ENCODE data around the gene PITRM1.
"Not testable (repeated sequence)": the region's sequence is repeated elsewhere in the genome, so short reads cannot be mapped to it uniquely, and the experiment has no call there.

The PITRM1 gene

DNA sequence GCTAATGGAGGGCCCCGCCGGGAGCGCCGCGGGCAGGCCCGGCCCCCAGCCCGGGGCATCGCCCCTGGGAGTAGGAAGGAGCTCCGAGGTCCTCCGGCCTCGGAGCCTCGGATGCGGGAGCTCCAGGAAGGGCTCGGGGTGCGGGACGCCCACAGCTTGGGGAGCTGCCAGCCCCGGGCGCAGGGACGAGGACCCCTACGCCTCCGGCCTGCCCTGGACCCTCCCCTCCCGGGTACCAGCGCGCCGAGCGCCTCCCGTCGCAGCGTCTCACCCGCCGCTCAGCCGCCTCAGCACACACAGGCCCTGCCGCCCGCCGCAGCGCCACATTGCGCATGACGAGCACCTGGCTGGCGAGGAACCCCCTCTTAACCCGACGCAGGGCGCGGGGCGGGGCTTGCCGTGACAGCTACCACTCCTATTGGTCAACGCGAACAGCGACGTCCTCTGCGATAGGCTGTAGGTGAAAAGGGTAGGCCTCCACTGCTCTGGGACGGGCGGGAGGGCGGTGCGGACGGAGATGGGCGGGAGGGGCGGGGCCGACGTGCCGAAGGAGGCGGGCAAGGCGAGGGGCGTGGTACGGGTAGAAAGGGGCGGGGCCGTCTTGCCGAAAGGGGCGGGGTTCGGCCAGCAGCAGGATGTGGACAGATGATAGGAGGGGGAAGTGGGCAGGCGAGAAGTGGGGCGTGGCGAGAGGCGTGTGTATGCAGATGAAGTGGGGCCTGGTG lies at the start of gene PITRM1:
Gene PITRM1, minus strand, starts transcription at position 337 of the 725 bp plus-strand sequence. Its CDS starts 10 bp downstream, at position 327.
- DNase-seq: peak; percentile 97 to 98

- peak in 1 of 2 donors; percentile 3 for DNase-seq
Observed at GRCh38 chr10:3222068-3222467, 49.5 kb upstream of the PITRM1 start.

DNA sequence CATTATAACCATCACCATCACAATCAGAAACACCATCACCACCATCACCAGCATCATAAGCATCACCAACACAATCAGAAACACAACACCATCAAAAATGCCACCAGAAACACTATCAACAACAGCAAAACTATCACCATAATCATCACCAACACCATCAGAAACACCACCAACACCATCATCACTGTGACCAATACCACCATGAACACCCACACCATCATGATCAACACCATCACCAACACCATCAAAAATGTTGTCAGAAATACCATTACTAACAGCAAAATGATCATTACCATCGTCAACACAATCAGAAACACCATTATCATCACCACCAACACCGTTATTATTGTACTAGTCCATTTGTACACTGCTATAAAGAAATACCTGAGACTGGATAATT lies 49.0 kb upstream of the PITRM1 start:
- not testable (repeated sequence) for DNase-seq

DNA sequence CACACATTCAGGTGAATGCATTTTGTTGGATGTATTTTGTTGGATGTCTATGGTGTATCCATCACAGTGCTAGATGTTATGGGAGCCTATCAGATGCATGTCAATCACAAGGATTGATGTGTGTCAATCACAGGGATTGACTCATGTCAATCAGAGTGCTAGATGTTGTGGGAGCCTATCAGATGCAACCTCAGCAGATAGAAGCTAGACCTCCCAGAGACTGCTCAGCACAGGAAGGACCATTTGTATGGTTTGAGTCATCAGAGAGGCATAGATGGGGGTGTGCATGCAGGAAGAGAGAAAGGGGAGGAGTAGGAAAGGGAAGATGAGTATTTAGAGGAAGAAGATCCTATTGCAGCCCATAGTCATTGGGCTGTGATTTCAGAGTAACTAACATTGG lies 48.3 kb upstream of the PITRM1 start:
- no peak for DNase-seq

- DNase-seq: not testable (repeated sequence)
Observed at GRCh38 chr10:3219021-3219628, 46.5 kb upstream of the PITRM1 start.

GRCh38 chr10:3217853-3218252 lies 45.3 kb upstream of the PITRM1 start:
- DNase-seq: no peak

DNA sequence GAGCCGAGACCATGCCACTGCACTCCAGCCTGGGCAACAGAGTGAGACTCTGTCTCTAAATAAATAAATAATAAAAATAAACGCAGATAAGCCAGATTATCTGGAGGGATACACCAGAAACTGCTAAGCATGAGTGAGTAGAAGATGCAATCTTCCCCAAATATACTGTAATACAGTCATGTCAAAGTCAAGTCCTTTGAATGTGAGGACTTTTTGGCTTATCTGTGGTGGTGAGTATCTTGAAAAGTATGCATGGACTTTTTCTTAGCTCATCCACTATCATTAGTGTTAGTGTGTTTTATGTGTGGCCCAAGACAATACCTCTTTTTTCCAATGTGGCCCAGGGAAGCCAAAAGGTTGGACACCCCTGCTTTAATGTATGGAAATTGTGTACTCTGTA lies 44.7 kb upstream of the PITRM1 start:
- no peak for DNase-seq

DNA sequence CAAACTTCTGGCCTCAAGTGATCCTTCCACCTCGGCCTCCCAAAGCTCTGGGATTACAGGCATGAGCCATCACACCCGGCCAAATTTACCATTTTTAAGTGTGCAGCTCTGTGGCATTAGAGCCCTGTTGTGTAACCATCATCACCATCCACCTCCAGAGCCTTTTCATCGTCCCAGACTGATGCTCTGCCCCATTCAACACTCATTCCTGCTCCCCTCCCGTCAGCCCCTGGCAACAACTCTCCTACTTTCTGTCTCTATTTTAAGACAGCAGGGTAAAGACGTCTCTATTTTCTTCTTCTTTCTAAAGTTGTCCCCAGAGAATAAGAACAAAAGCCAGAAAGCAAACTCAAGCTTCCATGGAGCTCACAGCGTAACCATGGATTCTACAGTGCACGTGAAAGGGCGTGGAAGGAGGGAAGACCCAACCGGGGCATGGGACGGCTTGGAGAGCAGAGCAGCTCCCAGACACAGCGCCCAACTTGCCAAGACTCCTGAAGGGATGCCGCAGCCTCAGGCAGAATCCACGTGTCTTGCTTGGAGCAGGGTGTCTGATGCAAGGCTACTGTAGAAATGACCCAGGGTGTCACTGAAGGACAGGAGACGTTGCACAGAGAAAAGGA lies 42.7 kb upstream of the PITRM1 start:
- DNase-seq: no peak

DNA sequence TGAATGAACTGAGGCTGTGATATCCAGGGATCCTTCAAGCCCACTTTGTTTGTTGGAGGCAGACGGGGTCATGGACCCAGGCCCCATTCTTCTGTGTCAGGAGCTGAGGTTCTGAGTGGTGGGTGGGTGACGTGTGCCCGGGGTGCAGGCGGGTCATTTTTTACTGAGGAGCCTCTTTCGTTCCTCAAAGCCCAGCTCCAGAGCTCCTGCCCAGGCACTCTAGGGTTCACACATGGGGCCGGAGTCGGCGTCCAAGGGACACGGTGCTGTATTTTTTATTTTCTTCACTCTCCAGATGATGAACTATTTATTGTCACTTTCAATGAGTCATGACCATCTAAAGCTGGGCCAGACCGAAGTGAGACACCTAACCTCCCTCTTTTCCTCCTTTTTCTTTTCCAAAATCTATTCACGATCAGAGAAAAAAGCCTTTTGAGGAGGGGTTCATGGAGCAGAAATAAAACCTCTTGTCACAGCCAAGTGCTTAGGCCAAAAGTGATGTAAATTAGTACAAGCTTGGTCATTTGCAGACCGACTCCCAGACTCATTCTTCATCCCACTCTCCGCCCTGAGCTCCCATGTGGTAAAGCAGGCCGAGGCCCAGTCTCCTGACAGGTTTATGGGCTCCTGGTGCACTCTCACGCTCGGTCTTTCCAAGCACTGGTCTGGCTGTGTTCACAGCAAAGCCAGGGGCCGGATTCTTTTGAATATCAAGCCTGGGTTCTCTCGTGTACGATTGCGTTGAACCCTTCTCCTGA lies 41.4 kb upstream of the PITRM1 start:
- no peak for DNase-seq

DNA sequence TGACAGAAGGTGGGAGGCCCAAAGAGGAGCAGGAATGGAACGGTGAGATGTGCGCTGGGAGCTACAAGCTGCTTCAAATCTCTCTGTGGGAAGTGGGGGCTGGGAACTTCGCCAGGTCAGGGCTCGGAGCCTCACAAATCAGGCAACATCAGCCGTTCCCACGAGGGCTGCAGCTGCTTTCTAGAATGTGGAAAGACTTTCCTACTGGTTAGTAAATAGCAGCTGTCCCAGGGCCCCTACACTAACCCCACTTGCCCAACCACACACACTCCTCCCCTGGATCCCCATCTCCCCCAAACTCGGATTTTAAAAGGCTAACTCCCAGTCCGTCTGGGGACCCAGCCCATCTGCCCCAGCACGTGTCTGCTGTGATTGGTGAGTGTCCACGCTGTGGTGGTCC lies 40.6 kb upstream of the PITRM1 start:
- no peak for DNase-seq

DNA sequence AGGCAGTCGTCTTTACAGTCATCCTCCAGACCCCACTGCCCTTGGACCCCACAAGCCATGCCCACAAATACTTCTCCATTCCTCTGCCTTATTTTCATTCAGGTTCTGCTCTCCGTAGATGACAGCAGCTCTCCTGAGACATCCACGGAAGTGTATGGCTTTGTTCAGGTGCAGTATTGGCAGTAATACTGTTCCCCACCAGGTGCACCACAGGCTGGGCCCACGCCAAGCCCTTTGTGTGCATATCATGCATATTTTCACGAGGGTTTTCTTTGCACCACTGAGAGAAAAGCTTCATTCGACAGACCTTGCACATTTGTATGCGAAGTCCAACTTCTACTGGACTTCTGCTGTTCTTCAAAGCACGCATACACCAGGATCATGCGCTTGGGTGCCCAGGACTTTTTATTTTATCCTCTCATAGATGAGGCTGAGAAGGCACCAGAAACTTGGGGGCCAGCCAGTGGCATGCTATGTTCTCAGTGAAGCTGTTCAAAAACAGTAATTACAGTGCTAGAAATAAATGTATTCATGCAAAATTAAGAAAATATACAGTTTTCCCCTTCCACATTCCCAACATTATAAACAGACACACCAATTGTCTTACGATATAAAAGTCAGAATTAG lies 37.8 kb upstream of the PITRM1 start:
- DNase-seq: no peak

DNA sequence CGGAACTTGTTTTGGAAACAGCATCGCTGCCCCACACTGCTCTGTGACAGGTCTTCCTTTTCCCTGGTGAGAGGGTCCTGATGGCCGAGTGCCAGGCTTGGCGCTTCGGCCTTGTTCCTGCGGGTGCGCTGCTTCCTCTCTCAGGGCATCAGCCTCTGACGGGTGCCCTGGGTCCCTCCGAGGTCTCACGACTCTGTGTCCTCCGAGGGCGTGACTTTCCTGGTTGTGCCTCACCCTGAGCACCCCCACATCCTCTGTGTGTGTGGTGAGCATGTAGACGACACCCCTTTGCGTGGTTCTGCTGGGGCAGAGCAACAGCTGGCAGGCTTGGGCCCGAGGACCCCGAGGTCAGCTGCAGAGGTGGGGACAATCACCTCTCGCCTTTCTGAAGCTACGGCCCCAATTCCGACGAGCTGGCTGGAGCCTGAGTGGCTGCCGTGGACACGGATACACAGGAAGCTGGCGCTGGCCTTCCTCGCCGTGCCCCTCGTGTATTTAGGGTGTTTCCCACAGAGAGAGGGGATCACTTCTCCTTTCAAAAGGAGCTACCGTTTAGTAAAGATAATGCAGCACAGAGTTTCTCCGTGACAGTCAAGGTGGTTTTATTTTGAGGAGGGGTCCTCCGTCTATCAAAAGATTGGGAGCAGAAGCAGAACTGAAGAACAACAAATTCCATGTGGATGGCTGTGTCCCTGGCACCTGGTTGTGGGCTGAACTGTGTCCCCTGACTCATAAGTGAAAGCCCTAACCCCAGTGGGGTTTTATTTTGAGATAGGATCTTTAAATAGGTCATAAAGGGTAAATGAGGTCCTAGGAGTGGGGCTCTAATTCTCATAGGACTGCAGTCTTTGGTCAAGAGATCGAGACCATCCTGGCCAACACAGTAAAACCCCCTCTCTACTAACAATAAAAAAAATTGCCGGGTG lies 36.2 kb upstream of the PITRM1 start:
- DNase-seq: no peak

GRCh38 chr10:3207351-3207750 lies 34.8 kb upstream of the PITRM1 start:
- DNase-seq: no peak

GRCh38 chr10:3206511-3207157 lies 34.1 kb upstream of the PITRM1 start:
- no peak for DNase-seq

GRCh38 chr10:3203972-3204371 lies 31.4 kb upstream of the PITRM1 start:
- no peak for DNase-seq

- no peak for DNase-seq
Observed at GRCh38 chr10:3203016-3203811, 30.6 kb upstream of the PITRM1 start.

DNA sequence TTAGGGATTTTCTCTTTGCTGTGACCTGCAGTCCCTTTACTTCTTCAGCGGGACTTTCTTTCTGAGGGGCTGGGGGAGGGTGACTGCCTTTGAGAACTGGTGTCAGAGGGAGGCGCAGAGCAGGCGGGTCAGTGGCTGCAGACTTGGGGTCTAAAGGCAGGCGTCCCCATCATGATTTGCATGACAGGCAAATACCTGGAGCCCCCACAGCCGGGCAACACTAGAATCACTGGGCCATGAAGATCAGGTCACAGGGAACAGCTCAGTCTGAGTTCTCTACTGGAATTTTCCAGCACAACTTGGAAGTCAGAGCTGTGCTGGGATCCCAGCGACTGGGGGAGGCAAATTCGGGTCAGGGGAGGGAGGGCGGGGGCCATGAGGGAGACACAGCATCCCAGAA lies 29.2 kb upstream of the PITRM1 start:
- DNase-seq: no peak

- no peak for DNase-seq
Observed at GRCh38 chr10:3199488-3199887, 26.9 kb upstream of the PITRM1 start.

GRCh38 chr10:3198900-3199299 lies 26.3 kb upstream of the PITRM1 start:
- DNase-seq: no peak

GRCh38 chr10:3197348-3198003 lies 24.9 kb upstream of the PITRM1 start:
- DNase-seq: peak; percentile 42 to 60

Data from inflammatory macrophage treated with lipopolysaccharide for 1 hour (primary cell).